Thymus (tissue), 11 donors: ENCODE results near the gene RAD51AP1. TPM values are rescaled to one million over a fixed set of nuclear protein-coding genes. Genes with fewer than 3 reads are reported as not detected.

Experiments
- DNase-seq, 9 donors: peaks; one replicate each; pipeline ENCODE4 v3.0.0-alpha.2; 2013; ENCODE audit warnings: low spot score in 9 of 9, low read depth in 6 of 9, missing footprints in 1 of 9
- H3K27ac ChIP-seq, 2 donors: one replicate each; pipeline ENCODE4 v1.5.1; 2013; ENCODE audit warnings: control low read depth in 1 of 2, low read depth in 1 of 2, low read length in 1 of 2, mild to moderate bottlenecking in 1 of 2, moderate library complexity in 1 of 2
- H3K27me3 ChIP-seq, 2 donors: one replicate each; pipeline ENCODE4 v1.5.1; 2013; ENCODE audit warnings: low read length in 1 of 2; ENCODE audit not compliant: control insufficient read depth in 2 of 2, insufficient read depth in 1 of 2
- H3K36me3 ChIP-seq, 2 donors: one replicate each; pipeline ENCODE4 v1.5.1; 2013; ENCODE audit warnings: low read length in 1 of 2, mild to moderate bottlenecking in 1 of 2, moderate library complexity in 1 of 2; ENCODE audit not compliant: control insufficient read depth in 2 of 2, insufficient read depth in 2 of 2
- H3K4me1 ChIP-seq, 2 donors: one replicate each; pipeline ENCODE4 v1.5.1; 2013; ENCODE audit warnings: low read length in 2 of 2; ENCODE audit not compliant: control insufficient read depth in 2 of 2, insufficient read depth in 2 of 2
- H3K4me3 ChIP-seq, 2 donors: one replicate each; pipeline ENCODE4 v1.5.1; 2013; ENCODE audit warnings: low read length in 2 of 2, control low read depth in 1 of 2, mild to moderate bottlenecking in 1 of 2
- H3K9me3 ChIP-seq, 2 donors: one replicate each; pipeline ENCODE4 v1.5.1; 2013; ENCODE audit warnings: low read length in 1 of 2, mild to moderate bottlenecking in 1 of 2; ENCODE audit not compliant: control insufficient read depth in 2 of 2, insufficient read depth in 1 of 2
- WGBS: extraction: QIAGEN DNeasy Blood & Tissue Kit; methylation state at CpG from one replicate; pipeline ENCODE4 v1.1.7; 2013; 5-methylcytosine and 5-hydroxymethylcytosine counted together
- polyA plus RNA-seq: library from polyadenylated mRNA; stranded (reverse); fragments of 200-250 nt; gene quantifications from one replicate; pipeline ENCODE4 v1.2.3, GENCODE V29; 2013
- total RNA-seq: library from RNA; stranded (reverse); fragments of 120-200 nt; gene quantifications from one replicate; pipeline ENCODE4 v1.2.4, GENCODE V29; 2013
- donor health status: healthy.

The RAD51AP1 gene
- total and polyA plus RNA-seq, 2 donors, result 3.4 to 39.5 TPM

DNA sequence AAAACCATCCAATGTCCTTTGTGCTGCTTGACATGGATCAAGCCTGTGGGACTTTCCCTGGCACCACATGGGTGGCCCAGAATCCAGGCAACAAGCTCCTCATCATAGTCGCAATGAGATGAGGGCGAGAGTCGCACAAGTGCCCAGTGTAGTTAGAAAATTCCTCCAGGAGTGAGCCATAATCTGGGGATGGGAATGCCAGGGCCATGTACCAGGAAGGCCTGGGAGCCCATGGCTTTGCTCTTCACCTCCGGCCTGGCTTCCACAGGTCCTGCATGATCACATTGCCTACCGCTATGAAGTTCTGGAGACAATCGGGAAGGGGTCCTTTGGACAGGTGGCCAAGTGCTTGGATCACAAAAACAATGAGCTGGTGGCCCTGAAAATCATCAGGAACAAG lies 57.2 kb downstream of the RAD51AP1 start:
- WGBS, result 98% methylated on average over 6 of the region's 6 CpGs
- no peaks in the 10 kb centered on the region for H3K4me1 ChIP-seq
- H3K4me3 ChIP-seq, result no peak overlapping the region
- no peaks in the 10 kb centered on the region for H3K9me3 ChIP-seq
- no peaks in the 10 kb centered on the region for H3K27me3 ChIP-seq
- H3K36me3 ChIP-seq, result no peaks in the 10 kb centered on the region
- no peak for DNase-seq
- no peak overlapping the region for H3K27ac ChIP-seq

DNA sequence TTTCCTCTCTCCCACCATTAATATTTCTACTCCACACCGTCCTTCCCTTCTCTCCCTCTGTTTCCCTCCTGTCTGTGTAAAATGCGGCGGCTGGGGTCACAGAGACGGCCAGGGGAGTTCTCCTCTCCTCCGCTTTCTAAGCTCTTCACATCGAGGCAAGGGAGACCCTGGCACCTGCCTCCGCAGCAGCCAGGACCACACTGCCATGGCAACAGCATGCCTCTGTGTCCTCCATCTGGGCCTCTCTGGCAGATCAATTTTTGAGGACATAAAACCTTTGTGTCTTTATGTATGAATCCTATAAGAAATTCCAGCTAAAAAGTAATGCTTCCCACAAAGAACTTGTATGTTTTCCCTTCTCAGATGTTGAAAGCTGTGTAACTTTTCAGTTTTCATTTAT lies 64.7 kb downstream of the RAD51AP1 start:
- Histone ChIP-seq H3K27me3 (no peaks in the 10 kb centered on the region), H3K9me3 (no peaks in the 10 kb centered on the region), H3K4me1 (peaks cover 0 to 3% of the 10 kb centered on the region in 2 donors), H3K4me3 (no peak overlapping the region), H3K36me3 (peaks cover 0 to 6% of the 10 kb centered on the region in 2 donors), H3K27ac (no peak overlapping the region)
- WGBS, result 80% methylated on average over 7 of the region's 7 CpGs
- no peak for DNase-seq

DNA sequence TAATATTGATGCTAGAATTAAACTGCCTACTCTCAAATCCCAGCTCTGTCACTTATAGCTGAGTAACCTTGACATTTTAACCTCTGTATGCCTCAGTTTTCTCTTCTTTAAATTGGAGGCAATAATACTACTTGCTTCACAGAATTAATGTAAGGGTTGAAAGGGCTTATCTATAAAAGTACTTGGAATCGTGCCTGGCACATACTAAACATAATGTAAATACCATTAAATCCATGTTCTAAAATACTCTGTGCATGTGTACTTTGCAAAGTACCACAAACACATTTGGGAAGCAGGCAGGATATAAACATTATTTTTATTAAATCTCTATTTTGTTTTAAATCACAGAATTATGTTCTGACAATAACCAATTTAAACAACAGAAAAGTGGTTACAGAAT lies 65.3 kb downstream of the RAD51AP1 start:
- H3K36me3 ChIP-seq, result peaks cover 0 to 6% of the 10 kb centered on the region in 2 donors
- no peak for DNase-seq
- no peaks in the 10 kb centered on the region for H3K9me3 ChIP-seq
- no peaks in the 10 kb centered on the region for H3K27me3 ChIP-seq
- H3K4me3 ChIP-seq, result no peak overlapping the region
- WGBS, result 68% methylated on average over 1 of the region's 1 CpG
- H3K27ac ChIP-seq, result no peak overlapping the region
- H3K4me1 ChIP-seq, result peaks cover 0 to 3% of the 10 kb centered on the region in 2 donors

DNA sequence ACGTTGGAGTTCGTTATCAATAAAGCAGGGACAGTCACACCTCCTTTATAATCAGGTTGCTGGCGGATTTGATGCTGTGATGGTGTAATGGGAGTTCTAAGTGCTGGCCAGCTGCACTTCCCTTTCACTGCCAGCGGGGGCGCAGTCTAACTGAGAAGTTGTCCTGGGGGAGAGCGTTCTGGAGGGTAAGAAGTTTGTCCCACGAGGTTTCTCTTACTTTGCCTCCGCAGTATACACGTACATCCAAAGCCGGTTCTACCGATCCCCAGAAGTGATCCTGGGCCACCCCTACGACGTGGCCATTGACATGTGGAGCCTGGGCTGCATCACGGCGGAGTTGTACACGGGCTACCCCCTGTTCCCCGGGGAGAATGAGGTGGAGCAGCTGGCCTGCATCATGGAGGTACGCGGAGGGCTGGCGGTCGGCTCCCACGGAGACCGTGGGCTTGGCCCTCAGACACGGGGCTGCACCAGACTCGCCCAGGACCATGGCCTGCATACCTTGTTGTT lies 66.0 kb downstream of the RAD51AP1 start:
- 1% methylated on average over 25 of the region's 25 CpGs for WGBS
- peaks cover 0 to 6% of the 10 kb centered on the region in 2 donors for H3K36me3 ChIP-seq
- H3K9me3 ChIP-seq, result no peaks in the 10 kb centered on the region
- DNase-seq, result peak; percentile 54 to 88 (median 73)
- peak overlapping the region in 1 of 2 donors; percentile 23 for H3K27ac ChIP-seq
- no peaks in the 10 kb centered on the region for H3K27me3 ChIP-seq
- H3K4me3 ChIP-seq, result peak overlapping the region; percentile 68 to 84
- peaks cover 0 to 3% of the 10 kb centered on the region in 2 donors for H3K4me1 ChIP-seq

DNA sequence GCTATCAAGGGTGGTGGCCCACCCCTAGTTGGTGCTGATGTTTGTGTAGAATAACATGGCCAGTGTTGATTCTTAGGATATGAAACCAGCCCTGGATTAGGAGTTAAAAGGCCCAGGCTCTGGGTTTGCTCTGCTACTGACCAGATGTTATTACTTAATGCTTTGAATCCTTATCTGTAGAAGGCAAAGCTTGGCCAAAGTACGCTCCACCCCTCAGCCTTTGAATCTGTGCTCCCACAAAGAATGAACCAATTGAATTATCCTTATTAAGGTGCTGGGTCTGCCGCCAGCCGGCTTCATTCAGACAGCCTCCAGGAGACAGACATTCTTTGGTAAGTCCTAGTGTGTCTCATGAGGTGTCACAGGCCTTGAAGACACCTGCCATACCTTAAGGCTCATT lies 68.4 kb downstream of the RAD51AP1 start:
- Histone ChIP-seq H3K9me3 (no peaks in the 10 kb centered on the region), H3K27ac (no peak overlapping the region), H3K27me3 (no peaks in the 10 kb centered on the region), H3K4me1 (peaks cover 0 to 3% of the 10 kb centered on the region in 2 donors), H3K36me3 (peaks cover 7 to 17% of the 10 kb centered on the region in 2 donors), H3K4me3 (no peak overlapping the region)
- WGBS, result 99% methylated on average over 3 of the region's 3 CpGs
- no peak for DNase-seq

DNA sequence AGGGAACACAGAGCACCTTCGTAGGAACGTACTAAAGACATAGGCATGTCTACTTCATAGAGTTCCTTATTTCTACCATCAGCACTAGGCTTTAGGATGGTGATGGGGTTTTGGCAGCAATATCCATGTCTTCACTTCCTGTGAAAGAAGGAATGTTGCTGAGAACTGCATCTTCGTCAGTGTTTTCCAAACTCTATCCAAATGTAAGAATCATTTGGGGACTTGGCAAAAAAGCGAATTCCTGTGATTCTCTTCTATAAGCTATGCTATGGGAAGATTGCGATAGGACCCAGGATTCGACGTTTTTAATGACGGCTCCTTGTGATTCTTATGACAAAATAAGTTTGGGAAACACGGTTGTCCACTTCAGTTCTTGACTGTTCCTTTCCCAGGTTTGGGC lies 70.4 kb downstream of the RAD51AP1 start:
- no peak for DNase-seq
- 97% methylated on average over 9 of the region's 9 CpGs for WGBS

More for the DNA sequence above, 70.4 kb downstream of the RAD51AP1 start:
- peaks cover 0 to 3% of the 10 kb centered on the region in 2 donors for H3K4me1 ChIP-seq
- no peak overlapping the region for H3K27ac ChIP-seq
- peaks cover 14 to 30% of the 10 kb centered on the region in 2 donors for H3K36me3 ChIP-seq
- H3K9me3 ChIP-seq, result no peaks in the 10 kb centered on the region
- H3K4me3 ChIP-seq, result no peak overlapping the region
- H3K27me3 ChIP-seq, result no peaks in the 10 kb centered on the region

Other genes with a start within 250 kb of the RAD51AP1 start
- gene TIGAR, start 217.7 kb upstream of the RAD51AP1 start, total RNA-seq, result 9.7 TPM
- 10.7 TPM for gene TIGAR, start 217.7 kb upstream of the RAD51AP1 start, polyA plus RNA-seq
- gene FGF23, start 159.2 kb upstream of the RAD51AP1 start, total RNA-seq, result 0.05 TPM
- gene FGF23, start 159.2 kb upstream of the RAD51AP1 start, polyA plus RNA-seq, result 0.27 TPM
- not detected for gene FGF6, start 93.1 kb upstream of the RAD51AP1 start, total RNA-seq
- gene FGF6, start 93.1 kb upstream of the RAD51AP1 start, polyA plus RNA-seq, result not detected
- 61.8 TPM for gene DYRK4, start 23.3 kb downstream of the RAD51AP1 start, total RNA-seq
- gene DYRK4, start 23.3 kb downstream of the RAD51AP1 start, polyA plus RNA-seq, result 50.5 TPM
- 0.76 TPM for gene AKAP3, start 110.2 kb downstream of the RAD51AP1 start, total RNA-seq
- 1.1 TPM for gene AKAP3, start 110.2 kb downstream of the RAD51AP1 start, polyA plus RNA-seq
- gene NDUFA9, start 110.2 kb downstream of the RAD51AP1 start, total RNA-seq, result 129 TPM
- 56.6 TPM for gene NDUFA9, start 110.2 kb downstream of the RAD51AP1 start, polyA plus RNA-seq
- 0.61 TPM for gene GALNT8, start 181.5 kb downstream of the RAD51AP1 start, total RNA-seq
- gene GALNT8, start 181.5 kb downstream of the RAD51AP1 start, polyA plus RNA-seq, result 0.30 TPM